Testis (tissue), 2 donors: ENCODE measurements around the gene DCTN5.

Experiments used
- POLR2A ChIP-seq: fragments of 450-650 bp; IDR thresholded peaks from one replicate; pipeline ENCODE4 v1.6.1; 2017; ENCODE audit warnings: antibody characterized with exemption, mild to moderate bottlenecking, moderate library complexity
- TF ChIP-seq, protein P1 (sequence below), 3 experiments: fragments of 450-650 bp in 2 of 3; fragments of 200-600 bp in 1 of 3; sonication (generic) in 1 of 3; IDR thresholded peaks; one replicate each; pipeline ENCODE4 v1.5.1; 2016 to 2019; ENCODE audit warnings: antibody characterized with exemption in 3 of 3, mild to moderate bottlenecking in 2 of 3, moderate library complexity in 1 of 3

DNA sequence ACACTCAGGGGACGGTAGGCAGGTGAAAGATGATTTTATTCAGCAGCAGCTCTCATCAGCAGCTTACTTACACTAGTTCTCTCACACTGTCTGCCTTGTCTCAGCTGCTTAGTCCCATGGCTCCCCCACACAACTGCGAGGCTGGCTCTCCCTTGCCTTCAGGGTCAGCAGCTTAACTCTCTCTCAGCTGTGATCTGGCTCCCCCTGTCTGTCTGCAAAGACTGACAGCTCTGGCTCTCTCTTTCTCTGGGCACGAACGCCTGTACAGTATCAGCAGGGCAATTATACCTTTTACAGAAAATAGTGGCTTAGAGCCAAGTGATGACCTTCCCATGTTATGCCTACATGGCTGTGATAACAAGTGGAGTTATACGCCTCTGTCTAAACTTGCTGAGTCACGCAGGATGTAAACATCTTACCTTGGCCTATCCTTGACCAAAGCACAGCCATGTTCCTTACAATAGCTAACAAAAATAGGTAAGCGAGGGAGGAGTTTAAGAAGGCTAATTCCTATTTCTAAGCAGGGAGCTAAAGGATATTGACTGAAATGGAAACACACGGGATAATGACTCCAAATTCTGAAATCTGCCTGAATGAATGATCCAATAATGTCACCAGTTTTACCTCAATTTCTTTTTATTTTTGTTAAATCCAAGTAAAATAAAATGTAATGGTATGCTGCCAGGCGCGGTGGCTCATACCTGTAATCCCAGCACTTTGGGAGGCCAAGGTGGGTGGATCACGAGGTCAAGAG is 44.1 kb upstream of the DCTN5 start:
- TF ChIP-seq, protein P1, sequence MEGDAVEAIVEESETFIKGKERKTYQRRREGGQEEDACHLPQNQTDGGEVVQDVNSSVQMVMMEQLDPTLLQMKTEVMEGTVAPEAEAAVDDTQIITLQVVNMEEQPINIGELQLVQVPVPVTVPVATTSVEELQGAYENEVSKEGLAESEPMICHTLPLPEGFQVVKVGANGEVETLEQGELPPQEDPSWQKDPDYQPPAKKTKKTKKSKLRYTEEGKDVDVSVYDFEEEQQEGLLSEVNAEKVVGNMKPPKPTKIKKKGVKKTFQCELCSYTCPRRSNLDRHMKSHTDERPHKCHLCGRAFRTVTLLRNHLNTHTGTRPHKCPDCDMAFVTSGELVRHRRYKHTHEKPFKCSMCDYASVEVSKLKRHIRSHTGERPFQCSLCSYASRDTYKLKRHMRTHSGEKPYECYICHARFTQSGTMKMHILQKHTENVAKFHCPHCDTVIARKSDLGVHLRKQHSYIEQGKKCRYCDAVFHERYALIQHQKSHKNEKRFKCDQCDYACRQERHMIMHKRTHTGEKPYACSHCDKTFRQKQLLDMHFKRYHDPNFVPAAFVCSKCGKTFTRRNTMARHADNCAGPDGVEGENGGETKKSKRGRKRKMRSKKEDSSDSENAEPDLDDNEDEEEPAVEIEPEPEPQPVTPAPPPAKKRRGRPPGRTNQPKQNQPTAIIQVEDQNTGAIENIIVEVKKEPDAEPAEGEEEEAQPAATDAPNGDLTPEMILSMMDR (IDR thresholded peaks at IDR 0.05): peak; percentile 9 to 41 (median 25)
- TF ChIP-seq POLR2A: no peak
